ENCODE measurements around the gene PHACTR1.

PHACTR1 gene

GRCh38 chr6:13038741-13039190, 322.2 kb downstream of the PHACTR1 start (continued):
- TF ChIP-seq, protein P1, sequence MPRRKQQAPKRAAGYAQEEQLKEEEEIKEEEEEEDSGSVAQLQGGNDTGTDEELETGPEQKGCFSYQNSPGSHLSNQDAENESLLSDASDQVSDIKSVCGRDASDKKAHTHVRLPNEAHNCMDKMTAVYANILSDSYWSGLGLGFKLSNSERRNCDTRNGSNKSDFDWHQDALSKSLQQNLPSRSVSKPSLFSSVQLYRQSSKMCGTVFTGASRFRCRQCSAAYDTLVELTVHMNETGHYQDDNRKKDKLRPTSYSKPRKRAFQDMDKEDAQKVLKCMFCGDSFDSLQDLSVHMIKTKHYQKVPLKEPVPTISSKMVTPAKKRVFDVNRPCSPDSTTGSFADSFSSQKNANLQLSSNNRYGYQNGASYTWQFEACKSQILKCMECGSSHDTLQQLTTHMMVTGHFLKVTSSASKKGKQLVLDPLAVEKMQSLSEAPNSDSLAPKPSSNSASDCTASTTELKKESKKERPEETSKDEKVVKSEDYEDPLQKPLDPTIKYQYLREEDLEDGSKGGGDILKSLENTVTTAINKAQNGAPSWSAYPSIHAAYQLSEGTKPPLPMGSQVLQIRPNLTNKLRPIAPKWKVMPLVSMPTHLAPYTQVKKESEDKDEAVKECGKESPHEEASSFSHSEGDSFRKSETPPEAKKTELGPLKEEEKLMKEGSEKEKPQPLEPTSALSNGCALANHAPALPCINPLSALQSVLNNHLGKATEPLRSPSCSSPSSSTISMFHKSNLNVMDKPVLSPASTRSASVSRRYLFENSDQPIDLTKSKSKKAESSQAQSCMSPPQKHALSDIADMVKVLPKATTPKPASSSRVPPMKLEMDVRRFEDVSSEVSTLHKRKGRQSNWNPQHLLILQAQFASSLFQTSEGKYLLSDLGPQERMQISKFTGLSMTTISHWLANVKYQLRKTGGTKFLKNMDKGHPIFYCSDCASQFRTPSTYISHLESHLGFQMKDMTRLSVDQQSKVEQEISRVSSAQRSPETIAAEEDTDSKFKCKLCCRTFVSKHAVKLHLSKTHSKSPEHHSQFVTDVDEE (CRISPR knock-in tag; IDR thresholded peaks at IDR 0.05): no peak
- TF ChIP-seq ZNF70 (CRISPR knock-in tag; IDR thresholded peaks at IDR 0.05): no peak
- TF ChIP-seq RARB (CRISPR knock-in tag; IDR thresholded peaks at IDR 0.05): no peak
- no peak for TF ChIP-seq TOX (CRISPR knock-in tag; IDR thresholded peaks at IDR 0.05; ENCODE audit: borderline replicate concordance)
- no peak for TF ChIP-seq BACH2 (CRISPR knock-in tag; IDR thresholded peaks at IDR 0.05; ENCODE audit: borderline replicate concordance)
- TF ChIP-seq TCF4 (CRISPR knock-in tag; IDR thresholded peaks at IDR 0.05; ENCODE audit: borderline replicate concordance): no peak

GRCh38 chr6:13044390-13044789, 327.8 kb downstream of the PHACTR1 start:
- no peak for TF ChIP-seq CSRNP3 (CRISPR knock-in tag; IDR thresholded peaks at IDR 0.05)
- no peak for TF ChIP-seq TCF4 (CRISPR knock-in tag; IDR thresholded peaks at IDR 0.05; ENCODE audit: borderline replicate concordance)
- TF ChIP-seq ARNTL (CRISPR knock-in tag; IDR thresholded peaks at IDR 0.05; ENCODE audit: borderline replicate concordance, low read depth): no peak
- no peak for TF ChIP-seq ZFP3 (CRISPR knock-in tag; IDR thresholded peaks at IDR 0.05)
- no peak for TF ChIP-seq ZNF8 (CRISPR knock-in tag; IDR thresholded peaks at IDR 0.05)
- TF ChIP-seq POU6F1 (CRISPR knock-in tag; IDR thresholded peaks at IDR 0.05; ENCODE audit: borderline replicate concordance, low read depth): no peak
- TF ChIP-seq ESRRG (CRISPR knock-in tag; IDR thresholded peaks at IDR 0.05): no peak
- ATAC-seq: no peak

GRCh38 chr6:13044896-13045295, 328.3 kb downstream of the PHACTR1 start:
- TF ChIP-seq TCF4 (CRISPR knock-in tag; IDR thresholded peaks at IDR 0.05; ENCODE audit: borderline replicate concordance): no peak
- no peak for TF ChIP-seq PPARA (CRISPR knock-in tag; IDR thresholded peaks at IDR 0.05; ENCODE audit: borderline replicate concordance)
- no peak for TF ChIP-seq RARB (CRISPR knock-in tag; IDR thresholded peaks at IDR 0.05)
- no peak for TF ChIP-seq ZNF70 (CRISPR knock-in tag; IDR thresholded peaks at IDR 0.05)
- no peak for TF ChIP-seq ZFP3 (CRISPR knock-in tag; IDR thresholded peaks at IDR 0.05)
- no peak for TF ChIP-seq SNAI2 (CRISPR knock-in tag; IDR thresholded peaks at IDR 0.05)
- TF ChIP-seq ZC3H10 (CRISPR knock-in tag; IDR thresholded peaks at IDR 0.05): no peak
- no peak for TF ChIP-seq ZFP30 (CRISPR knock-in tag; IDR thresholded peaks at IDR 0.05)
- TF ChIP-seq OSR1 (CRISPR knock-in tag; IDR thresholded peaks at IDR 0.05): no peak
- TF ChIP-seq CSDC2 (CRISPR knock-in tag; IDR thresholded peaks at IDR 0.05): no peak
- no peak for TF ChIP-seq ISL1 (CRISPR knock-in tag; IDR thresholded peaks at IDR 0.05)
- TF ChIP-seq ZNF565 (CRISPR knock-in tag; conservative IDR thresholded peaks at IDR 0.05; ENCODE audit: low read depth): no peak
- no peak for ATAC-seq

GRCh38 chr6:13045676-13046075, 329.1 kb downstream of the PHACTR1 start:
- ATAC-seq: no peak
- no peak for TF ChIP-seq ZNF70 (CRISPR knock-in tag; IDR thresholded peaks at IDR 0.05)
- no peak for TF ChIP-seq POU6F1 (CRISPR knock-in tag; IDR thresholded peaks at IDR 0.05; ENCODE audit: borderline replicate concordance, low read depth)
- no peak for TF ChIP-seq SNAI2 (CRISPR knock-in tag; IDR thresholded peaks at IDR 0.05)
- no peak for TF ChIP-seq GLIS3 (CRISPR knock-in tag; IDR thresholded peaks at IDR 0.05)
- TF ChIP-seq ZFP30 (CRISPR knock-in tag; IDR thresholded peaks at IDR 0.05): no peak
- TF ChIP-seq, protein P2, sequence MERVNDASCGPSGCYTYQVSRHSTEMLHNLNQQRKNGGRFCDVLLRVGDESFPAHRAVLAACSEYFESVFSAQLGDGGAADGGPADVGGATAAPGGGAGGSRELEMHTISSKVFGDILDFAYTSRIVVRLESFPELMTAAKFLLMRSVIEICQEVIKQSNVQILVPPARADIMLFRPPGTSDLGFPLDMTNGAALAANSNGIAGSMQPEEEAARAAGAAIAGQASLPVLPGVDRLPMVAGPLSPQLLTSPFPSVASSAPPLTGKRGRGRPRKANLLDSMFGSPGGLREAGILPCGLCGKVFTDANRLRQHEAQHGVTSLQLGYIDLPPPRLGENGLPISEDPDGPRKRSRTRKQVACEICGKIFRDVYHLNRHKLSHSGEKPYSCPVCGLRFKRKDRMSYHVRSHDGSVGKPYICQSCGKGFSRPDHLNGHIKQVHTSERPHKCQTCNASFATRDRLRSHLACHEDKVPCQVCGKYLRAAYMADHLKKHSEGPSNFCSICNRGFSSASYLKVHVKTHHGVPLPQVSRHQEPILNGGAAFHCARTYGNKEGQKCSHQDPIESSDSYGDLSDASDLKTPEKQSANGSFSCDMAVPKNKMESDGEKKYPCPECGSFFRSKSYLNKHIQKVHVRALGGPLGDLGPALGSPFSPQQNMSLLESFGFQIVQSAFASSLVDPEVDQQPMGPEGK (CRISPR knock-in tag; IDR thresholded peaks at IDR 0.05; ENCODE audit: borderline replicate concordance): no peak
- no peak for TF ChIP-seq ZC3H10 (CRISPR knock-in tag; IDR thresholded peaks at IDR 0.05)
- no peak for TF ChIP-seq ZFP3 (CRISPR knock-in tag; IDR thresholded peaks at IDR 0.05)
- TF ChIP-seq, protein P1 (CRISPR knock-in tag; IDR thresholded peaks at IDR 0.05): no peak
- TF ChIP-seq ARNTL (CRISPR knock-in tag; IDR thresholded peaks at IDR 0.05; ENCODE audit: borderline replicate concordance, low read depth): no peak
- no peak for TF ChIP-seq CREB5 (CRISPR knock-in tag; IDR thresholded peaks at IDR 0.05; ENCODE audit: low read depth)

Data from SK-N-SH treated with all-trans-retinoic acid at 6 μM for 48 hours (cell line).